GM12864 (cell line): ENCODE measurements around the gene ALG8.
"Not testable (repeated sequence)": the region's sequence is repeated elsewhere in the genome, so short reads cannot be mapped to it uniquely, and the experiment has no call there.

ENCODE experiments used
- DNase-seq: peaks from one replicate; pipeline ENCODE4 v3.0.0-alpha.2; 2011; ENCODE audit warnings: low read depth
- H3K4me3 ChIP-seq: 2 replicates; pipeline ENCODE4 v1.5.1; 2011; ENCODE audit warnings: mild to moderate bottlenecking, low read depth, low read length, control low read depth
- TF ChIP-seq, protein P1 (sequence below): IDR thresholded peaks from 2 replicates; pipeline ENCODE4 v1.5.1; 2011; ENCODE audit warnings: low read depth, mild to moderate bottlenecking, moderate library complexity, low read length, control low read depth, inconsistent platforms; ENCODE audit errors: missing control alignments

ALG8 gene

DNA sequence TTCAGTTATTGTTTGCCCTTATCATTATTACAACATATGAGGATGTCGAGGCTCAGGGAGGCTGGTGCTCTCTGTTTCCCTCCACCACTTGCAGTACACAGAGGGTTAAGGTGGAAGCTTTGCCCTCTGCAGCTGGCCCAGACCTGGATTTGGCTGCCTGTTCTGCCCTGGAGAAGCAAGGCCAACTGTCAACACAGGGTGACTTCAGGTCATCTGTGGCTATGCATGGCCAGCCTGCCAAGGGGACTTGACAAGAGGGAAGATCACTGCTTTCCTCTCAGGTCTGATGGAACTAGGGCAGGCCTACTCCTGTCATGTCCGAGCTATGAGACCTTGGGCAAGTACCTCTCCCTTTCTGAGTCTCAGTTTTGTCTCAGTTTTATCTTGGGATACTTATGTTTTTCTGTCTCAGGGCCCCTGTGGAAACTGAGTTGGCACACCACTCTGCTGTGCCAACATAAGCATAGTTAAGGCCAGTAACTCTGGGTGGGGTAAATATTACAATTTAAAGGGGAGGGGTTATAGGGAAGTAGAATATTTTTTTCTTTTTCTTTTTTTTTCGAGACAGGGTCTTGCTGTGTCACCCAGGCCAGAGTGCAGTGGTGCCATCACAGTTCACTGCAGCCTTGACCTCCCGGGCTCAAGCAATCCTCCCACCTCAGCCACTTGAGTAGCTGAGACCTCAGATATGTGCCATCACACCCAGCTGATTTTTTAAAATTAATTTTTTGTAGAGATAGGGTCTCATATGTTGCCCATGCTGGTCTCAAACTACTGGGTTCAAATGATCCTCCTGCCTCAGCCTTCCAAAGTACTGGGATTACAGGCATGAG lies 78.1 kb downstream of the ALG8 start:
- no peak for DNase-seq
- no peak overlapping the region for H3K4me3 ChIP-seq
- TF ChIP-seq, protein P1, sequence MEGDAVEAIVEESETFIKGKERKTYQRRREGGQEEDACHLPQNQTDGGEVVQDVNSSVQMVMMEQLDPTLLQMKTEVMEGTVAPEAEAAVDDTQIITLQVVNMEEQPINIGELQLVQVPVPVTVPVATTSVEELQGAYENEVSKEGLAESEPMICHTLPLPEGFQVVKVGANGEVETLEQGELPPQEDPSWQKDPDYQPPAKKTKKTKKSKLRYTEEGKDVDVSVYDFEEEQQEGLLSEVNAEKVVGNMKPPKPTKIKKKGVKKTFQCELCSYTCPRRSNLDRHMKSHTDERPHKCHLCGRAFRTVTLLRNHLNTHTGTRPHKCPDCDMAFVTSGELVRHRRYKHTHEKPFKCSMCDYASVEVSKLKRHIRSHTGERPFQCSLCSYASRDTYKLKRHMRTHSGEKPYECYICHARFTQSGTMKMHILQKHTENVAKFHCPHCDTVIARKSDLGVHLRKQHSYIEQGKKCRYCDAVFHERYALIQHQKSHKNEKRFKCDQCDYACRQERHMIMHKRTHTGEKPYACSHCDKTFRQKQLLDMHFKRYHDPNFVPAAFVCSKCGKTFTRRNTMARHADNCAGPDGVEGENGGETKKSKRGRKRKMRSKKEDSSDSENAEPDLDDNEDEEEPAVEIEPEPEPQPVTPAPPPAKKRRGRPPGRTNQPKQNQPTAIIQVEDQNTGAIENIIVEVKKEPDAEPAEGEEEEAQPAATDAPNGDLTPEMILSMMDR, result no peak

DNA sequence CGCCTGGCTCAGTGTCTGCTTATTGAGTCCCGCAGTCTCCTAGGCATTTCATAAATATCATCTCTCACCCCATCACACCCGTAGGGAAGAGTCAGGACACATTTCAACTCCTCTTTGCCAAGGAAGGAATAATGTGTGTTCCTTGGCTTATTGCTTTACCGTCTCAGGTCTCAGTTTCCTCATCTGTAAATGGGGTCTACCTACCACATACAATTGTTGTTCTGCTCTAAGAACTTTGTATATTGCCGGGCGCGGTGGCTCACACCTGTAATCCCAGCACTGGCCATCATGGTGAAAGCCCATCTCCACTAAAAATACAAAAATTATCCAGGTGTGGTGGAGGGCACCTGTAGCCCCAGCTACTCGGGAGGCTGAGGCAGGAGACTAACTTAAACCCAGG lies 78.9 kb downstream of the ALG8 start:
- TF ChIP-seq, protein P1, result no peak
- no peak overlapping the region for H3K4me3 ChIP-seq
- DNase-seq, result no peak

DNA sequence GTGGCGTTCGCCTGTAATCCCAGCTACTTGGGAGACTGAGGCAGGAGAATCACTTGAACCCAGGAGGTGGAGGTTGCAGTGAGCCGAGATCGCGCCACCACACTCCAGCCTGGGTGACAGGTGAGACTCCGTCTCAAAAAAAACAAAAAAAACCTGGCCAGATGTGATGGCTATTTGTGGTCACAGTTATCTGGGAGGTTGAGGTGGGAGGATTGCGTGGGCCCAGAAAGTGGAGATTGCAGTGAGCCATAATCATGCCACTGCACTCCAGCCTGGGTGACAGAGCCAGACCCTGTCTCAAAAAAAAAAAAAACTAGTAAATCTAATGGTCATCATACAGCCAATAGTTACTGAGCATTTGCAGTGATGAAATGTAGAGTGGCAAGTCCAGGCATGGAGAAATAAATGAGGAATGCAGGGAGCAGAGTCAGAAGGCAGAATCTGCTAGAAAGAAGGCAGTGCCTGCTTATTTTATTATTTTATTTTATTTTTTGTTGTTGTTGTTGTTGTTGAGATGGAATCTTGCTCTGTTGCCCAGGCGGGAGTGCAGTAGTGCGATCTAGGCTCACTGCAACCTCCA lies 79.6 kb downstream of the ALG8 start:
- DNase-seq, H3K4me3 ChIP-seq: not testable (repeated sequence)

DNA sequence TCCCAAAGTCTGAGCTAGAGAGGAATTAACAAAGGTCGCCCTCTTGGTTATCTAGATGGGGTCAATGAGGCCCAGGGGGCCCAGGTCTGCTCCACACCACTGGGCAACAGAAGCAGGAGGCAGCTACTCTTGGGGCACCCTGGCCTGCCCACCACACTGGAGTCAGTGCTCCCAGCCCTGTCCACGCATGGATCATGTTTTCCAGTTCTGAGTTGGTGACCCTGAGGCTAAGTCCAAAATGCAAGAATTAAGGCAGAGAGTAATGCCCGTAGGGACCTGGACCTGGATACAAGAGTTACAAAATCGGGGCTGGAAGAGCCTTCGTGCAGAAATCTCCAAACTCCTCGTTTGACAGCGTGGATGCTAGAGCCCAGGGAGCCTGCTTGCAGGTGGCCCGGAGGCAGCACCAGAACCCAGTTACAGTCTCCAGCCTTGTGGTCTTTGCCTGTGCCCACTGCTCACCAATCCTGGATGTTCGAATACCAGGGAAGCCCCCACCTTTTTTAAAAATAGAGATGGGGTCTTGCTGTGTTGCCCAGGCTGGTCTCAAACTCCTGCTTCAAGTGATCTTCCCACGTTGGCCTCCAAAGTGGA lies 81.9 kb downstream of the ALG8 start:
- H3K4me3 ChIP-seq, result no peak overlapping the region
- DNase-seq, result no peak
- TF ChIP-seq, protein P1, result no peak

DNA sequence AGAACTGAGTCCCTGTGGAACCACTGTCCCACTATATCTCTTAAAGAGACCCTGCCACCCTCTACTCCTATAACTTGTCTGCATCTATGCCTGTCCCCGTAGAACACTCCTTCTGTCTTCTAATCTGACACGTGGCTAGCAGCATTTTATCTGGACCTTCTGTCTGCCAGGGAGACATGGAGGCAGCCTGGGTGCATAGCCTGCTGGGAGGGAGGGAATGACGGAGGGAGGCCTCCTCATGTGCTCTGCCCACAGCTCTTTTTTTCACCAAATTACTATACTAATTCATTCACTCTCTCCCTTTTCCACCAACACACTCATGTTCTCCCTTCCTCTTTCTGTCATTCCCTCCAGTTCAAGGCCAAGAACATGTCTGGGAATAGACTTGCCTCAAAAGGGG lies 83.3 kb downstream of the ALG8 start:
- H3K4me3 ChIP-seq, result no peak overlapping the region

DNA sequence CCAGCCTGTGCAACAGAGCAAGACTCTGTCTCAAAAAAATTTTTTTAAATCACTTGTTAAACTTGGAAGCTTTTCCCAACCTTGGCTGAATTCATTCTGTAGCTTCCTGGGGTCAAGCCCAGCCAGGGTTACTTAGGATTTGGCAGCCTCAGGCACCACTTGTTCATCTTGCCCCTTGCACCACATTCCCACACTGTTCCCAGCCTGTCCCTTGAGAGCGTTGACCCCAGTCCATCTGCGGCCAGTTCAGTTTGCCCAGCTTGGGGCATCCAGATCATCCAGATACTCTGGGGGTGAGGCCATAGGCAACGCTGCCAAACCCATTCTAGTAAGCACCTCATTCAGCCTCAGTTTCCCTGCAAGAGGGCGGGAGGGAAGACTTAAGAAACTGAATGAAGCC lies 84.5 kb downstream of the ALG8 start:
- no peak overlapping the region for H3K4me3 ChIP-seq
- TF ChIP-seq, protein P1, result no peak
- DNase-seq, result no peak

More for the DNA sequence above, 83.3 kb downstream of the ALG8 start:
- TF ChIP-seq, protein P1, result no peak
- DNase-seq, result no peak

DNA sequence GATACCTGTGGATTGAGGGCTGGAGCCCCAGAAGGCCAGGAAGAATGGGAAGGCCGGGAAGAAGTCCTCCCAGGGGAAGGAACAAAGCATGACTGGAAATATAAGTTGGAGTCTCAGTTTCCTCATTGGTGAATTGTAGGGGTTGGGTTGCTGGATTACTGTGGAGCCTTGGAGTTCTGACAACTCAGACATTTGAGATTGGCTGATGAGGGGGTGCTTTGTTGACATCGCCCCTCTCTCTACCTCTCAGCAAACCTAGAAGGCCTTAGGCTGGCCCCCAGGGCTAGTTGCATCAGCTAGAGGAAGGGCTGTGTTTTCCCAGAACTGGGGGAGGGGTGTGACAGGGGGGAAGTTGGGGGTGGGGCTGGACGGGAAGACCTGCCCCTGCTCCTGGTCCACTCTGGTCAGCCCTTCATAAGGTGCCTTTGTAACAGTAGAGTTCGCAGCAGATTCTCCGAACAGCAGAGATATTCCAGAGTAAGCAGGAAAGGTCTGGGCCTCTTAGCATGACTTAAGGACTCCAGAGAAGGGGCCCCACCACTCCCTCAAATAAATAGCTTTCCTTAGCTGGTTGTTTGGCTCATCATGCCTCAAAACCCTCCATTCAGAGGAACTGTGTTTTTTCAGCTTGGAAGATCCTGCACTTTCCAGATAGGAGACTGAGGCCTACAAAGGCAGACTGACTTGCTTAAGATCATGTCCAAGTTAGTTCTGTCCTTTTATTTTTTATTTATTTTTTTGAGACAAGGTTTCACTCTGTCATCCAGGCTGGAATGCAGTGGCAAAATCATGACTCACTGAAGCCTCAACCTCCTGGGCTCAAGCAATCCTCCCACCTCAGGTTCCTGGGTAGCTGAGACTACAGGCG lies 88.2 kb downstream of the ALG8 start:
- no peak overlapping the region for H3K4me3 ChIP-seq
- TF ChIP-seq, protein P1, result no peak
- no peak for DNase-seq
